ENCODE measurements around the gene PFKL. TPM values are rescaled to one million over a fixed set of nuclear protein-coding genes. Genes with fewer than 3 reads are reported as not detected.

PFKL gene
- total RNA-seq = 132 and 139 TPM in 2 replicates

- Mint-ChIP-seq H3K27ac (peak within 1 kb of the TSS; percentile 91), H3K36me3 (ENCODE audit: low read depth) (peaks cover 2% of the 10 kb centered on the region), H3K4me1 (ENCODE audit: low read depth) (peaks cover 39% of the 10 kb centered on the region), H3K9me3 (no peaks in the 10 kb centered on the region), H3K4me3 (peak within 1 kb of the TSS; percentile 86), H3K27me3 (ENCODE audit: insufficient read depth) (no peaks in the 10 kb centered on the region)
- intact Hi-C loops (cut with micrococcal nuclease) = loop anchor here (1.0 kb wide), 1 partner anchor 287 kb away; the partner anchor contains the start of gene TRAPPC10
- peak; percentile 60 for DNase-seq (ENCODE audit: low spot score)
Observed at GRCh38 chr21:44299458-44300261, at the start of gene PFKL. PFKL (plus strand) TSS chr21:44300053; CDS start chr21:44300106, 53 bp downstream.

GRCh38 chr21:44253832-44254710 lies 45.8 kb upstream of the PFKL start:
- Mint-ChIP-seq H3K9me3 (no peaks in the 10 kb centered on the region), H3K27ac (no peak overlapping the region), H3K27me3 (ENCODE audit: insufficient read depth) (peaks cover 6% of the 10 kb centered on the region), H3K36me3 (ENCODE audit: low read depth) (no peaks in the 10 kb centered on the region), H3K4me1 (ENCODE audit: low read depth) (no peaks in the 10 kb centered on the region), H3K4me3 (no peak overlapping the region)
- DNase-seq (ENCODE audit: low spot score) = no peak
- intact Hi-C loops (cut with micrococcal nuclease) = no loop called here

GRCh38 chr21:44255511-44255981 lies 44.3 kb upstream of the PFKL start:
- no peak overlapping the region for H3K4me3 Mint-ChIP-seq
- H3K36me3 Mint-ChIP-seq (ENCODE audit: low read depth) = no peaks in the 10 kb centered on the region
- H3K27ac Mint-ChIP-seq = no peak overlapping the region
- intact Hi-C loops (cut with micrococcal nuclease) = no loop called here
- no peaks in the 10 kb centered on the region for H3K9me3 Mint-ChIP-seq
- DNase-seq (ENCODE audit: low spot score) = no peak
- H3K4me1 Mint-ChIP-seq (ENCODE audit: low read depth) = no peaks in the 10 kb centered on the region
- H3K27me3 Mint-ChIP-seq (ENCODE audit: insufficient read depth) = peaks cover 6% of the 10 kb centered on the region

GRCh38 chr21:44258056-44258725 lies 41.7 kb upstream of the PFKL start:
- Mint-ChIP-seq H3K4me1 (ENCODE audit: low read depth) (no peaks in the 10 kb centered on the region), H3K36me3 (ENCODE audit: low read depth) (no peaks in the 10 kb centered on the region), H3K9me3 (no peaks in the 10 kb centered on the region), H3K27ac (no peak overlapping the region), H3K27me3 (ENCODE audit: insufficient read depth) (peaks cover 6% of the 10 kb centered on the region), H3K4me3 (no peak overlapping the region)
- intact Hi-C loops (cut with micrococcal nuclease) = no loop called here
- no peak for DNase-seq (ENCODE audit: low spot score)

- H3K9me3 Mint-ChIP-seq = no peaks in the 10 kb centered on the region
- intact Hi-C loops (cut with micrococcal nuclease) = no loop called here
- H3K27ac Mint-ChIP-seq = no peak overlapping the region
- no peaks in the 10 kb centered on the region for H3K36me3 Mint-ChIP-seq (ENCODE audit: low read depth)
- peaks cover 6% of the 10 kb centered on the region for H3K27me3 Mint-ChIP-seq (ENCODE audit: insufficient read depth)
- no peaks in the 10 kb centered on the region for H3K4me1 Mint-ChIP-seq (ENCODE audit: low read depth)
- H3K4me3 Mint-ChIP-seq = no peak overlapping the region
- DNase-seq (ENCODE audit: low spot score) = no peak
Observed at GRCh38 chr21:44259082-44259705, 40.7 kb upstream of the PFKL start.

GRCh38 chr21:44260066-44260465 lies 39.8 kb upstream of the PFKL start:
- Mint-ChIP-seq H3K9me3 (no peaks in the 10 kb centered on the region), H3K4me3 (no peak overlapping the region), H3K36me3 (ENCODE audit: low read depth) (no peaks in the 10 kb centered on the region), H3K4me1 (ENCODE audit: low read depth) (no peaks in the 10 kb centered on the region), H3K27me3 (ENCODE audit: insufficient read depth) (peaks cover 2% of the 10 kb centered on the region), H3K27ac (no peak overlapping the region)
- intact Hi-C loops (cut with micrococcal nuclease) = no loop called here
- no peak for DNase-seq (ENCODE audit: low spot score)

GRCh38 chr21:44260791-44261631 lies 38.8 kb upstream of the PFKL start:
- intact Hi-C loops (cut with micrococcal nuclease) = no loop called here
- H3K9me3 Mint-ChIP-seq = no peaks in the 10 kb centered on the region
- no peaks in the 10 kb centered on the region for H3K4me1 Mint-ChIP-seq (ENCODE audit: low read depth)

GRCh38 chr21:44261675-44262295 lies 38.1 kb upstream of the PFKL start, which contains the start of gene DNMT3L:
DNMT3L (minus strand) TSS chr21:44261897; CDS start chr21:44261259, 638 bp downstream.
- intact Hi-C loops (cut with micrococcal nuclease) = no loop called here
- Mint-ChIP-seq H3K4me1 (ENCODE audit: low read depth) (no peaks in the 10 kb centered on the region), H3K27me3 (ENCODE audit: insufficient read depth) (no peaks in the 10 kb centered on the region), H3K4me3 (no peak within 1 kb of the TSS), H3K27ac (no peak within 1 kb of the TSS), H3K36me3 (ENCODE audit: low read depth) (no peaks in the 10 kb centered on the region), H3K9me3 (no peaks in the 10 kb centered on the region)
- no peak for DNase-seq (ENCODE audit: low spot score)

More at GRCh38 chr21:44260791-44261631, 38.8 kb upstream of the PFKL start:
- no peaks in the 10 kb centered on the region for H3K36me3 Mint-ChIP-seq (ENCODE audit: low read depth)
- DNase-seq (ENCODE audit: low spot score) = no peak
- H3K4me3 Mint-ChIP-seq = no peak overlapping the region
- H3K27ac Mint-ChIP-seq = no peak overlapping the region
- no peaks in the 10 kb centered on the region for H3K27me3 Mint-ChIP-seq (ENCODE audit: insufficient read depth)

- Mint-ChIP-seq H3K36me3 (ENCODE audit: low read depth) (no peaks in the 10 kb centered on the region), H3K4me3 (no peak overlapping the region), H3K9me3 (no peaks in the 10 kb centered on the region), H3K27me3 (ENCODE audit: insufficient read depth) (no peaks in the 10 kb centered on the region), H3K27ac (no peak overlapping the region), H3K4me1 (ENCODE audit: low read depth) (no peaks in the 10 kb centered on the region)
- DNase-seq (ENCODE audit: low spot score) = no peak
- intact Hi-C loops (cut with micrococcal nuclease) = no loop called here
Observed at GRCh38 chr21:44262338-44263056, 37.4 kb upstream of the PFKL start.

- intact Hi-C loops (cut with micrococcal nuclease) = no loop called here
- Mint-ChIP-seq H3K4me1 (ENCODE audit: low read depth) (no peaks in the 10 kb centered on the region), H3K27me3 (ENCODE audit: insufficient read depth) (no peaks in the 10 kb centered on the region), H3K9me3 (no peaks in the 10 kb centered on the region), H3K27ac (no peak overlapping the region), H3K36me3 (ENCODE audit: low read depth) (no peaks in the 10 kb centered on the region), H3K4me3 (no peak overlapping the region)
- no peak for DNase-seq (ENCODE audit: low spot score)
Observed at GRCh38 chr21:44263221-44263760, 36.6 kb upstream of the PFKL start.

- Mint-ChIP-seq H3K9me3 (no peaks in the 10 kb centered on the region), H3K4me3 (no peak overlapping the region), H3K36me3 (ENCODE audit: low read depth) (no peaks in the 10 kb centered on the region), H3K27me3 (ENCODE audit: insufficient read depth) (no peaks in the 10 kb centered on the region), H3K4me1 (ENCODE audit: low read depth) (no peaks in the 10 kb centered on the region), H3K27ac (no peak overlapping the region)
- DNase-seq (ENCODE audit: low spot score) = no peak
- intact Hi-C loops (cut with micrococcal nuclease) = no loop called here
Observed at GRCh38 chr21:44263768-44264167, 36.1 kb upstream of the PFKL start.
